GM12878 (cell line): ENCODE data around the gene FAM120A. TPM values are rescaled to one million over a fixed set of nuclear protein-coding genes. Genes with fewer than 3 reads are reported as not detected.

Source experiments
- ATAC-seq: fragments of 200-7000 bp; cut with Tn5 transposase; 3 replicates; pipeline ENCODE4 v1.9.1; 2020; ENCODE audit warnings: mild to moderate bottlenecking, moderate library complexity
- BruUV-seq: library from RNA; stranded (reverse); fragments of 400-500 nt; replicated peaks from 2 replicates; lab custom pipeline; 2021; lab: Mats Ljungman, UMichigan
- CTCF ChIA-PET: fragments of 300-600 bp; sonication (Branson Sonifier 250); formaldehyde crosslinking; extraction: SDS; loops from one replicate; lab custom pipeline; 2021; ENCODE audit warnings: inconsistent platforms; lab: Yijun Ruan, JAX
- POLR2A ChIA-PET: fragments of 350-600 bp; formaldehyde crosslinking; extraction: SDS; loops from one replicate; lab custom pipeline; 2021; ENCODE audit warnings: inconsistent platforms; lab: Charles Lee
- RAD21 ChIA-PET: fragments of 300-600 bp; sonication (Branson Sonifier 250); formaldehyde crosslinking; loops from one replicate; lab custom pipeline; 2023; ENCODE audit warnings: antibody characterized with exemption; ENCODE audit not compliant: unreplicated experiment; lab: Charles Lee
- SMC1A ChIA-PET: fragments of 300-600 bp; sonication (Branson Sonifier 250); formaldehyde crosslinking; loops from one replicate; lab custom pipeline; 2023; ENCODE audit not compliant: unreplicated experiment, uncharacterized antibody; lab: Charles Lee
- DNase-seq: peaks from one replicate; pipeline ENCODE4 v3.0.0-alpha.2; 2011; ENCODE audit warnings: low read depth, low spot score
- FAIRE-seq: peaks from 3 replicates; lab custom pipeline; 2011; peaks lifted over from hg19 to GRCh38; lab: Jason Lieb, UNC
- H2AFZ ChIP-seq: 2 replicates; pipeline ENCODE4 v1.6.0; 2011; ENCODE audit warnings: low read depth, low read length, control low read depth; ENCODE audit not compliant: control insufficient read depth
- H3K27ac ChIP-seq: 2 replicates; pipeline ENCODE4 v1.5.1; 2011; ENCODE audit warnings: control low read depth; ENCODE audit not compliant: control insufficient read depth, insufficient read depth
- H3K27me3 ChIP-seq, 2 experiments: replicated peaks in 1 of 2; 2 replicates each; pipeline versions ENCODE4 v1.6.0 to v1.6.1; 2011; ENCODE audit warnings: low read length in 1 of 2; ENCODE audit not compliant: control insufficient read depth in 2 of 2, insufficient read depth in 2 of 2
- H3K36me3 ChIP-seq, 2 experiments: 2 replicates each; pipeline ENCODE4 v1.5.1; 2011; ENCODE audit warnings: low read length in 1 of 2; ENCODE audit not compliant: control insufficient read depth in 2 of 2, insufficient read depth in 2 of 2
- H3K4me1 ChIP-seq: 2 replicates; pipeline ENCODE4 v1.6.1; 2011; ENCODE audit warnings: mild to moderate bottlenecking, low read length, moderate library complexity, mixed read lengths; ENCODE audit not compliant: control insufficient read depth, insufficient read depth
- H3K4me2 ChIP-seq: 2 replicates; pipeline ENCODE4 v1.6.0; 2011; ENCODE audit warnings: control low read depth; ENCODE audit not compliant: control insufficient read depth, insufficient read depth
- H3K4me3 ChIP-seq: fragments of 200-600 bp; sonication (generic); 2 replicates; pipeline ENCODE4 v1.5.1; 2016
- H3K79me2 ChIP-seq: 2 replicates; pipeline ENCODE4 v1.6.0; 2011; ENCODE audit warnings: low read length; ENCODE audit not compliant: control insufficient read depth, insufficient read depth
- H3K9ac ChIP-seq: 2 replicates; pipeline ENCODE4 v1.8.0; 2011; ENCODE audit warnings: low read length, control low read depth, mixed read lengths; ENCODE audit not compliant: control insufficient read depth, insufficient read depth
- H3K9me3 ChIP-seq: replicated peaks from 3 replicates; pipeline ENCODE4 v1.5.1; 2011; ENCODE audit warnings: mild to moderate bottlenecking, low read length; ENCODE audit not compliant: control insufficient read depth, insufficient read depth
- H4K20me1 ChIP-seq: 2 replicates; pipeline ENCODE4 v1.6.0; 2011; ENCODE audit not compliant: control insufficient read depth, insufficient read depth
- ZNF207 ChIP-seq: fragments of 450-650 bp; IDR thresholded peaks from 2 replicates; pipeline ENCODE4 v1.6.1; 2014; ENCODE audit warnings: antibody characterized with exemption, mild to moderate bottlenecking, borderline replicate concordance
- WGBS: methylation state at CpG from one replicate; pipeline ENCODE4 v1.1.6; 2016; ENCODE audit warnings: low lambda C conversion rate; ENCODE audit not compliant: insufficient replicate concordance, insufficient coverage; ENCODE audit errors: missing lambda C conversion rate; 5-methylcytosine and 5-hydroxymethylcytosine counted together
- in situ Hi-C: fragments of 300-500 bp; cut with MboI; formaldehyde crosslinking; loops from 9 replicates; pipeline ENCODE4 v1.14.3; 2018; ENCODE audit warnings: mixed read lengths
- intact Hi-C: fragments of 100-400 bp; cut with micrococcal nuclease; formaldehyde crosslinking; loops from one replicate; pipeline ENCODE4 v1.14.2; 2022; ENCODE audit not compliant: unreplicated experiment
- polyA plus RNA-seq, 11 experiments: library from polyadenylated mRNA; depleted of rRNA in 4 of 11; unstranded in 6 of 11; stranded (reverse) in 5 of 11; fragments of >200 nt; fragmentation: Nextera tagmentation in 4 of 11; fragmentation: Illumina TruSeq in 1 of 11; extraction: Ambion mirVana in 4 of 11; extraction: Trizol in 1 of 11; gene quantifications; 1 replicate in 1 of 11; 2 replicates in 10 of 11; pipeline versions ENCODE4 v1.2.1 to v1.2.3, GENCODE V29; 2011 to 2016; ENCODE audit warnings: inconsistent platforms in 2 of 11, missing spikeins in 2 of 11, low read depth in 1 of 11
- total RNA-seq, 4 experiments: library from RNA; depleted of rRNA in 3 of 4; stranded (reverse); fragments of >200 nt in 3 of 4; fragmentation: Illumina TruSeq in 1 of 4; extraction: Trizol in 1 of 4; gene quantifications; 2 replicates each; pipeline versions ENCODE4 v1.2.1 to v1.2.3, GENCODE V29; 2013 to 2021
- TF ChIP-seq, protein P1 (sequence below): IDR thresholded peaks from 2 replicates; pipeline ENCODE4 v1.6.1; 2011; ENCODE audit warnings: borderline replicate concordance, low read depth, mild to moderate bottlenecking, moderate library complexity, low read length; ENCODE audit not compliant: insufficient read depth, poor library complexity, severe bottlenecking

Gene FAM120A
- total and polyA plus RNA-seq, 10 of the 15 experiments (the other 5 are each of a cell fraction or from before 2014, with no cell fraction given) = 13.1 to 89.6 (median 52.5) TPM

DNA sequence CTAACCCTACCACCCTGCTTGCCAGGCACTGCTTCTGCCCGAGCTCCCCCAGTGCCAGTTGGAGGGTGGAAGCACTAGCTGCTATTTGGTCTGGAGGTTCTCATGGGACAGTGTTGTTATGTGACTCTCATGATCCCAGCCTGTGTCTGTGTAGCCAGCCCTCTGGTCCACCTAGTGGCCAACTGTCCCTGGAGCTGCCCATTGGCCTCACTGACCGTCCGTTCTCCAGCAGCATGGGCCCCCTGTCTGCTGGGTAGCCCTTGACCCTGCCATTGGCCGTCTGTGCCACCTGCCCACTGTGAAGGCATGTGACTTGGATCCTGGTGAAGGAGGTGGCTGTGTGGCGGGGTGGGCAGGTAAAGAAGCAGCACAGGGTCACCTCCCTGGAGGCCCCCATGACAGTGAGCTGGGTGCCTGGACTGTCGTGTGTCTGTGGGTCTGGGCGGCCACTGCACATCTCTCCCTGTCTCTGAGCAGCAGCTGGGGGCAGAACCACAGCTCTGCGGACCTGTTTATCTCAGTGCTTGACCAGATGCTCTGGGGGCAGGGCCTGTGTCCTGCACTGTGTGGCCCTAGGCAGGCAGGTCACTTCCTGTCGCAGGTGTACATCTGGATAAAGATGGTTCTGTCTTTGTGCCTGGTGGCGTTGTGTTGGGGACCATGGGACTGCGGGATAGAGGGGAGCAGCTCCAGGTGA, 136.3 kb downstream of the FAM120A start:
- Histone ChIP-seq H2AFZ (no peak overlapping the region), H3K27me3 (no peaks in the 10 kb centered on the region), H3K4me3 (no peak overlapping the region), H3K4me1 (no peaks in the 10 kb centered on the region), H3K4me2 (no peak overlapping the region), H3K36me3 (no peaks in the 10 kb centered on the region), H4K20me1 (peaks cover 3% of the 10 kb centered on the region; the same call in 1 of the 2 replicates), H3K9me3 (peaks cover 2% of the 10 kb centered on the region; the same call in 2 of the 3 replicates), H3K79me2 (no peaks in the 10 kb centered on the region; the same call in 1 of the 2 replicates), H3K27ac (no peak overlapping the region), H3K9ac (no peak overlapping the region)
- POLR2A ChIA-PET = interaction anchor here (0.6 kb wide), 1 partner anchor 397 kb away, joined by 3 read pairs; no protein-coding TSS in a partner anchor
- CTCF ChIA-PET = no interaction called here
- DNase-seq = no peak
- ATAC-seq = no peak
- in situ Hi-C loops = no loop called here
- BruUV-seq = no TSS peak
- intact Hi-C loops = no loop called here
- TF ChIP-seq, protein P1, sequence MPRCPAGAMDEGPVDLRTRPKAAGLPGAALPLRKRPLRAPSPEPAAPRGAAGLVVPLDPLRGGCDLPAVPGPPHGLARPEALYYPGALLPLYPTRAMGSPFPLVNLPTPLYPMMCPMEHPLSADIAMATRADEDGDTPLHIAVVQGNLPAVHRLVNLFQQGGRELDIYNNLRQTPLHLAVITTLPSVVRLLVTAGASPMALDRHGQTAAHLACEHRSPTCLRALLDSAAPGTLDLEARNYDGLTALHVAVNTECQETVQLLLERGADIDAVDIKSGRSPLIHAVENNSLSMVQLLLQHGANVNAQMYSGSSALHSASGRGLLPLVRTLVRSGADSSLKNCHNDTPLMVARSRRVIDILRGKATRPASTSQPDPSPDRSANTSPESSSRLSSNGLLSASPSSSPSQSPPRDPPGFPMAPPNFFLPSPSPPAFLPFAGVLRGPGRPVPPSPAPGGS = no peak
- no peak for TF ChIP-seq ZNF207
- FAIRE-seq = no peak
- SMC1A ChIA-PET = no interaction called here
- RAD21 ChIA-PET = no interaction called here
- WGBS = 81% methylated on average over 11 of the region's 11 CpGs
